SU-DHL-6 (cell line): ENCODE data around the gene RBM23.

Experiments used
- CTCF ChIP-seq: fragments of 200-600 bp; sonication (generic); IDR thresholded peaks from one replicate; pipeline ENCODE4 v1.5.1; 2017; ENCODE audit warnings: antibody characterized with exemption, mild to moderate bottlenecking, low read length, moderate library complexity; ENCODE audit not compliant: insufficient read depth, poor library complexity, severe bottlenecking
- EZH2phosphoT487 ChIP-seq: fragments of 200-600 bp; sonication (generic), shearing (Covaris generic); conservative IDR thresholded peaks from 2 replicates; pipeline ENCODE4 v1.6.1; 2018; ENCODE audit warnings: mild to moderate bottlenecking, antibody characterized with exemption, low read length, moderate library complexity, mixed read lengths

- TF ChIP-seq CTCF, result no peak
- TF ChIP-seq EZH2phosphoT487, result no peak
Observed at GRCh38 chr14:22898302-22899090, 20.5 kb downstream of the RBM23 start.
